22Rv1 (cell line): ENCODE results near the gene LCN10.

Experiments
- ZFX ChIP-seq: fragments of 450-650 bp; IDR thresholded peaks from 2 replicates; pipeline ENCODE4 v1.6.1; 2017; ENCODE audit warnings: antibody characterized with exemption, borderline replicate concordance
- TF ChIP-seq, protein P1 (sequence below): fragments of 450-650 bp; IDR thresholded peaks from 2 replicates; pipeline ENCODE4 v1.5.1; 2017; ENCODE audit warnings: mild to moderate bottlenecking

DNA sequence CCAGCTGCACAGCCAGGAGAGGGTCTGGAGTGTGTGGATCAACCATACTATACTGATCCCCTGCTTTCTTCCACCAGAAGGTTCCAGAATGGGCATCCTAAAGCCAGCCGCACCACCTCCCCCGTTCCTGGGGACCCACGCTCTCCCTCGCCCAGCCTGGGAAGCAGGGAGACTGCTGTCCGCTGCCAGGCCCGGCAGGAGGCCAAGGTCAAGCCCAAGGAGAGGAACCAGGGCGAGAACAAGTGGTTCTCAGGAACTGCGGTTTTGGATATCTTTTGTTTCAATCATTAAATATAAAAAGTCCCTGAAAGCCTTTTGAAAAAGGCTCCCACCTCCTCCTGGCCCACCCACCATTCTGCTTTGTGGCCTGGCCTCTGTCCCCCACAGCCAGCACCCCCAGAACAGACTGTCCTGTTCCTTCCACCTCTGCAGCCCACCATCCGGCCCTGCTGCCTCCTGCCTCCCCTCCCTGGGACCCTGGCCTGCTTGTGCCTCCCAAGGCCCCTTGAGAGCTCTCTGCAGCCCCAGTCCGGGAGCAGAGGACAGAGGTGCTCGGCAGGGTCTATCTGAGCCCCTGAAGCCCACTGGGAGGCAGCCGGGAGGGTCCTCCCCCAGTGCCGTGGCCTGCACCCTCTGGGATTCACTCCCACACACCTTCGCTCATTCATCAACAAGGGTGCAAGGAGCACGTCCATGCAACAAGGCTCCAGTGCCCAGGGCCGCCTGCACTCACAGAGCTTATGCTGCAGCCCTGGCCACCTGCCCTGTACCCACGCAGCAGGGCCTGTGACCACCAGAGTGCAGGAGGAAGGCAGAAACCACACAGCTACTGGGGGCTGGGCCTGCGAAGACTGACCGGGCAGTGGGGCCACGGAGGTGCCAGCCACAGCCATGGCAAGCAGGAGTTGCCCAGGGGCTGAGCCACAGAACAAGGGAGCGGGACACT lies 6.2 kb upstream of the LCN10 start:
- TF ChIP-seq, protein P1, sequence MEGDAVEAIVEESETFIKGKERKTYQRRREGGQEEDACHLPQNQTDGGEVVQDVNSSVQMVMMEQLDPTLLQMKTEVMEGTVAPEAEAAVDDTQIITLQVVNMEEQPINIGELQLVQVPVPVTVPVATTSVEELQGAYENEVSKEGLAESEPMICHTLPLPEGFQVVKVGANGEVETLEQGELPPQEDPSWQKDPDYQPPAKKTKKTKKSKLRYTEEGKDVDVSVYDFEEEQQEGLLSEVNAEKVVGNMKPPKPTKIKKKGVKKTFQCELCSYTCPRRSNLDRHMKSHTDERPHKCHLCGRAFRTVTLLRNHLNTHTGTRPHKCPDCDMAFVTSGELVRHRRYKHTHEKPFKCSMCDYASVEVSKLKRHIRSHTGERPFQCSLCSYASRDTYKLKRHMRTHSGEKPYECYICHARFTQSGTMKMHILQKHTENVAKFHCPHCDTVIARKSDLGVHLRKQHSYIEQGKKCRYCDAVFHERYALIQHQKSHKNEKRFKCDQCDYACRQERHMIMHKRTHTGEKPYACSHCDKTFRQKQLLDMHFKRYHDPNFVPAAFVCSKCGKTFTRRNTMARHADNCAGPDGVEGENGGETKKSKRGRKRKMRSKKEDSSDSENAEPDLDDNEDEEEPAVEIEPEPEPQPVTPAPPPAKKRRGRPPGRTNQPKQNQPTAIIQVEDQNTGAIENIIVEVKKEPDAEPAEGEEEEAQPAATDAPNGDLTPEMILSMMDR, result no peak
- TF ChIP-seq ZFX, result no peak
